GM23338 (cell line): ENCODE measurements around the gene HELT. TPM values are rescaled to one million over a fixed set of nuclear protein-coding genes. Genes with fewer than 3 reads are reported as not detected.

Experiments
- ATAC-seq: fragments of 200-7000 bp; cut with Tn5 transposase; 3 replicates; pipeline ENCODE4 v1.9.1; 2020
- DNase-seq: peaks from one replicate; pipeline ENCODE4 v3.0.0-alpha.2; 2015; ENCODE audit warnings: low spot score
- H2AFZ ChIP-seq: fragments of 200-600 bp; sonication (generic); 2 replicates; pipeline ENCODE4 v1.8.0; 2016; ENCODE audit warnings: antibody characterized with exemption, mild to moderate bottlenecking, moderate library complexity
- H3F3A ChIP-seq: fragments of 200-600 bp; sonication (generic); replicated peaks from 2 replicates; pipeline ENCODE4 v1.8.0; 2017; ENCODE audit warnings: antibody characterized with exemption, mixed run types, low read depth
- H3K27ac ChIP-seq: fragments of 200-600 bp; sonication (generic); 2 replicates; pipeline ENCODE4 v1.6.1; 2016; ENCODE audit warnings: low read depth
- H3K27me3 ChIP-seq: fragments of 200-600 bp; sonication (generic); 2 replicates; pipeline ENCODE4 v1.8.0; 2016; ENCODE audit warnings: mild to moderate bottlenecking, mixed run types, moderate library complexity; ENCODE audit not compliant: insufficient read depth
- H3K36me3 ChIP-seq: fragments of 200-600 bp; sonication (generic); 2 replicates; pipeline ENCODE4 v1.8.0; 2016; ENCODE audit warnings: mild to moderate bottlenecking; ENCODE audit not compliant: insufficient read depth
- H3K4me1 ChIP-seq: fragments of 200-600 bp; sonication (generic); 2 replicates; pipeline ENCODE4 v1.8.0; 2016; ENCODE audit warnings: mild to moderate bottlenecking, moderate library complexity; ENCODE audit not compliant: insufficient read depth
- H3K4me2 ChIP-seq: fragments of 200-600 bp; sonication (generic); 2 replicates; pipeline ENCODE4 v1.7.1; 2017; ENCODE audit warnings: mixed run types
- H3K4me3 ChIP-seq: fragments of 200-600 bp; sonication (generic); 2 replicates; pipeline ENCODE4 v1.6.1; 2016; ENCODE audit warnings: mixed run types
- H3K79me2 ChIP-seq: fragments of 200-600 bp; sonication (generic); replicated peaks from 2 replicates; pipeline ENCODE4 v1.8.0; 2017; ENCODE audit warnings: mild to moderate bottlenecking; ENCODE audit not compliant: insufficient read depth
- H3K9me2 ChIP-seq: fragments of 200-600 bp; sonication (generic); 2 replicates; pipeline ENCODE4 v1.8.0; 2017; ENCODE audit not compliant: insufficient read depth
- H4K20me1 ChIP-seq: fragments of 200-600 bp; sonication (generic); replicated peaks from 2 replicates; pipeline ENCODE4 v1.8.0; 2017; ENCODE audit warnings: mild to moderate bottlenecking; ENCODE audit not compliant: insufficient read depth
- H3K27ac Mint-ChIP-seq: 2 replicates; pipeline ENCODE4 v1.8.0; 2020; ENCODE audit warnings: inconsistent platforms, mild to moderate bottlenecking, moderate library complexity, mixed read lengths
- H3K27me3 Mint-ChIP-seq: 3 replicates; pipeline ENCODE4 v1.8.0; 2022; ENCODE audit warnings: low read depth, mild to moderate bottlenecking, moderate library complexity, mixed read lengths, inconsistent platforms; ENCODE audit not compliant: insufficient read depth, poor library complexity
- H3K36me3 Mint-ChIP-seq: 3 replicates; pipeline ENCODE4 v1.8.0; 2021; ENCODE audit warnings: low read depth, mild to moderate bottlenecking, inconsistent platforms, moderate library complexity, mixed read lengths
- H3K4me1 Mint-ChIP-seq: 3 replicates; pipeline ENCODE4 v1.8.0; 2020; ENCODE audit warnings: mild to moderate bottlenecking, inconsistent platforms, mixed read lengths
- H3K4me3 Mint-ChIP-seq: 3 replicates; pipeline ENCODE4 v1.8.0; 2021; ENCODE audit warnings: moderate library complexity, mild to moderate bottlenecking, inconsistent platforms, mixed read lengths
- H3K9me3 Mint-ChIP-seq: 3 replicates; pipeline ENCODE4 v1.8.0; 2020; ENCODE audit warnings: moderate library complexity, mild to moderate bottlenecking, inconsistent platforms, mixed read lengths
- CREB1 ChIP-seq: fragments of 250-450 bp; sonication (Bioruptor Pico); IDR thresholded peaks from 2 replicates; pipeline ENCODE4 v1.5.0; 2020; ENCODE audit warnings: low read depth, mild to moderate bottlenecking, moderate library complexity
- EZH2 ChIP-seq: fragments of 200-600 bp; sonication (generic); IDR thresholded peaks from one replicate; pipeline ENCODE4 v1.8.0; 2017; ENCODE audit warnings: antibody characterized with exemption, mild to moderate bottlenecking, low read depth; ENCODE audit not compliant: unreplicated experiment
- EZH2phosphoT487 ChIP-seq: fragments of 200-600 bp; sonication (generic); IDR thresholded peaks from one replicate; pipeline ENCODE4 v1.8.1; 2018; ENCODE audit warnings: antibody characterized with exemption; ENCODE audit not compliant: unreplicated experiment
- JUNB ChIP-seq: IDR thresholded peaks from one replicate; pipeline ENCODE4 v1.6.1; 2016; ENCODE audit warnings: antibody characterized with exemption; ENCODE audit not compliant: unreplicated experiment
- NANOG ChIP-seq: IDR thresholded peaks from 2 replicates; pipeline ENCODE4 v1.6.1; 2016; ENCODE audit warnings: antibody characterized with exemption, borderline replicate concordance
- POLR2AphosphoS5 ChIP-seq: IDR thresholded peaks from 2 replicates; pipeline ENCODE4 v1.6.1; 2016; ENCODE audit warnings: antibody characterized with exemption, low read depth
- STAT1 ChIP-seq: IDR thresholded peaks from one replicate; pipeline ENCODE4 v1.6.1; 2016; ENCODE audit warnings: antibody characterized with exemption; ENCODE audit not compliant: unreplicated experiment
- ZNF114 ChIP-seq: fragments of 250-450 bp; sonication (Bioruptor Pico); IDR thresholded peaks from 2 replicates; pipeline ENCODE4 v1.5.0; 2020; ENCODE audit warnings: mild to moderate bottlenecking, moderate library complexity
- ZNF331 ChIP-seq: fragments of 250-450 bp; sonication (Bioruptor Pico); IDR thresholded peaks from 2 replicates; pipeline ENCODE4 v1.5.0; 2020; ENCODE audit warnings: low read depth, mild to moderate bottlenecking, moderate library complexity
- ZNF462 ChIP-seq: fragments of 250-450 bp; sonication (Bioruptor Pico); IDR thresholded peaks from 2 replicates; pipeline ENCODE4 v1.5.0; 2020; ENCODE audit warnings: mild to moderate bottlenecking, moderate library complexity
- polyA plus RNA-seq: library from polyadenylated mRNA; unstranded; fragments of >200 nt; fragmentation: Nextera tagmentation; extraction: Ambion mirVana; gene quantifications from 2 replicates; pipeline ENCODE4 v1.2.1, GENCODE V29; 2016
- total RNA-seq: library from RNA; depleted of rRNA; stranded (reverse); fragments of >200 nt; shearing (Covaris generic); gene quantifications from 2 replicates; pipeline ENCODE4 v1.2.3, GENCODE V29; 2014
- TF ChIP-seq, protein P1 (sequence below): IDR thresholded peaks from one replicate; pipeline ENCODE4 v1.6.1; 2018; ENCODE audit warnings: antibody characterized with exemption; ENCODE audit not compliant: unreplicated experiment
- TF ChIP-seq, protein P2 (sequence below): IDR thresholded peaks from 2 replicates; pipeline ENCODE4 v1.6.1; 2016; ENCODE audit warnings: antibody characterized with exemption
- TF ChIP-seq, protein P3 (sequence below), 2 experiments: fragments of 200-600 bp in 1 of 2; sonication (generic) in 1 of 2; conservative IDR thresholded peaks; 2 replicates each; pipeline versions ENCODE4 v1.5.1 to v1.6.1; 2016 to 2017; ENCODE audit warnings: antibody characterized with exemption in 2 of 2, low read depth in 2 of 2, mild to moderate bottlenecking in 2 of 2, moderate library complexity in 1 of 2

HELT gene
- total and polyA plus RNA-seq, 2 experiments from 2014 or later, result not detected

- Histone ChIP-seq H3K79me2 (no peaks in the 10 kb centered on the region), H3K9me2 (no peaks in the 10 kb centered on the region), H3K36me3 (no peaks in the 10 kb centered on the region), H4K20me1 (no peaks in the 10 kb centered on the region), H3K27ac (no peak overlapping the region), H2AFZ (peak overlapping the region; percentile 69; the same call in 1 of the 2 replicates), H3K4me2 (no peak overlapping the region), H3K4me1 (no peaks in the 10 kb centered on the region), H3K27me3 (no peaks in the 10 kb centered on the region), H3K4me3 (no peak overlapping the region), H3F3A (no peaks in the 10 kb centered on the region)
- Mint-ChIP-seq H3K4me1 (no peaks in the 10 kb centered on the region), H3K27me3 (peaks cover 2% of the 10 kb centered on the region), H3K4me3 (no peak overlapping the region), H3K27ac (no peak overlapping the region), H3K9me3 (no peaks in the 10 kb centered on the region), H3K36me3 (no peaks in the 10 kb centered on the region)
- DNase-seq, result no peak
- no peak for ATAC-seq
- TF ChIP-seq, protein P1, sequence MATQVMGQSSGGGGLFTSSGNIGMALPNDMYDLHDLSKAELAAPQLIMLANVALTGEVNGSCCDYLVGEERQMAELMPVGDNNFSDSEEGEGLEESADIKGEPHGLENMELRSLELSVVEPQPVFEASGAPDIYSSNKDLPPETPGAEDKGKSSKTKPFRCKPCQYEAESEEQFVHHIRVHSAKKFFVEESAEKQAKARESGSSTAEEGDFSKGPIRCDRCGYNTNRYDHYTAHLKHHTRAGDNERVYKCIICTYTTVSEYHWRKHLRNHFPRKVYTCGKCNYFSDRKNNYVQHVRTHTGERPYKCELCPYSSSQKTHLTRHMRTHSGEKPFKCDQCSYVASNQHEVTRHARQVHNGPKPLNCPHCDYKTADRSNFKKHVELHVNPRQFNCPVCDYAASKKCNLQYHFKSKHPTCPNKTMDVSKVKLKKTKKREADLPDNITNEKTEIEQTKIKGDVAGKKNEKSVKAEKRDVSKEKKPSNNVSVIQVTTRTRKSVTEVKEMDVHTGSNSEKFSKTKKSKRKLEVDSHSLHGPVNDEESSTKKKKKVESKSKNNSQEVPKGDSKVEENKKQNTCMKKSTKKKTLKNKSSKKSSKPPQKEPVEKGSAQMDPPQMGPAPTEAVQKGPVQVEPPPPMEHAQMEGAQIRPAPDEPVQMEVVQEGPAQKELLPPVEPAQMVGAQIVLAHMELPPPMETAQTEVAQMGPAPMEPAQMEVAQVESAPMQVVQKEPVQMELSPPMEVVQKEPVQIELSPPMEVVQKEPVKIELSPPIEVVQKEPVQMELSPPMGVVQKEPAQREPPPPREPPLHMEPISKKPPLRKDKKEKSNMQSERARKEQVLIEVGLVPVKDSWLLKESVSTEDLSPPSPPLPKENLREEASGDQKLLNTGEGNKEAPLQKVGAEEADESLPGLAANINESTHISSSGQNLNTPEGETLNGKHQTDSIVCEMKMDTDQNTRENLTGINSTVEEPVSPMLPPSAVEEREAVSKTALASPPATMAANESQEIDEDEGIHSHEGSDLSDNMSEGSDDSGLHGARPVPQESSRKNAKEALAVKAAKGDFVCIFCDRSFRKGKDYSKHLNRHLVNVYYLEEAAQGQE, result no peak
- no peak for TF ChIP-seq EZH2phosphoT487
- TF ChIP-seq ZNF462 (CRISPR knock-in tag), result no peak
- no peak for TF ChIP-seq ZNF114 (CRISPR knock-in tag)
- TF ChIP-seq, protein P2, sequence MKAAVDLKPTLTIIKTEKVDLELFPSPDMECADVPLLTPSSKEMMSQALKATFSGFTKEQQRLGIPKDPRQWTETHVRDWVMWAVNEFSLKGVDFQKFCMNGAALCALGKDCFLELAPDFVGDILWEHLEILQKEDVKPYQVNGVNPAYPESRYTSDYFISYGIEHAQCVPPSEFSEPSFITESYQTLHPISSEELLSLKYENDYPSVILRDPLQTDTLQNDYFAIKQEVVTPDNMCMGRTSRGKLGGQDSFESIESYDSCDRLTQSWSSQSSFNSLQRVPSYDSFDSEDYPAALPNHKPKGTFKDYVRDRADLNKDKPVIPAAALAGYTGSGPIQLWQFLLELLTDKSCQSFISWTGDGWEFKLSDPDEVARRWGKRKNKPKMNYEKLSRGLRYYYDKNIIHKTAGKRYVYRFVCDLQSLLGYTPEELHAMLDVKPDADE, result no peak
- TF ChIP-seq, protein P3, sequence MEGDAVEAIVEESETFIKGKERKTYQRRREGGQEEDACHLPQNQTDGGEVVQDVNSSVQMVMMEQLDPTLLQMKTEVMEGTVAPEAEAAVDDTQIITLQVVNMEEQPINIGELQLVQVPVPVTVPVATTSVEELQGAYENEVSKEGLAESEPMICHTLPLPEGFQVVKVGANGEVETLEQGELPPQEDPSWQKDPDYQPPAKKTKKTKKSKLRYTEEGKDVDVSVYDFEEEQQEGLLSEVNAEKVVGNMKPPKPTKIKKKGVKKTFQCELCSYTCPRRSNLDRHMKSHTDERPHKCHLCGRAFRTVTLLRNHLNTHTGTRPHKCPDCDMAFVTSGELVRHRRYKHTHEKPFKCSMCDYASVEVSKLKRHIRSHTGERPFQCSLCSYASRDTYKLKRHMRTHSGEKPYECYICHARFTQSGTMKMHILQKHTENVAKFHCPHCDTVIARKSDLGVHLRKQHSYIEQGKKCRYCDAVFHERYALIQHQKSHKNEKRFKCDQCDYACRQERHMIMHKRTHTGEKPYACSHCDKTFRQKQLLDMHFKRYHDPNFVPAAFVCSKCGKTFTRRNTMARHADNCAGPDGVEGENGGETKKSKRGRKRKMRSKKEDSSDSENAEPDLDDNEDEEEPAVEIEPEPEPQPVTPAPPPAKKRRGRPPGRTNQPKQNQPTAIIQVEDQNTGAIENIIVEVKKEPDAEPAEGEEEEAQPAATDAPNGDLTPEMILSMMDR (conservative IDR thresholded peaks at IDR 0.05; ENCODE audit: low read depth in 2 of 2), result no peak
- no peak for TF ChIP-seq CREB1 (CRISPR knock-in tag)
- no peak for TF ChIP-seq JUNB
- TF ChIP-seq POLR2AphosphoS5, result no peak
- TF ChIP-seq STAT1, result no peak
- TF ChIP-seq NANOG, result no peak
- TF ChIP-seq ZNF331 (CRISPR knock-in tag), result no peak
- no peak for TF ChIP-seq EZH2
These were observed 23.7 kb upstream of the HELT start for GRCh38 chr4:184994623-184995010.
